Measurements from ENCODE around the gene SMIM32.

Gene SMIM32

DNA sequence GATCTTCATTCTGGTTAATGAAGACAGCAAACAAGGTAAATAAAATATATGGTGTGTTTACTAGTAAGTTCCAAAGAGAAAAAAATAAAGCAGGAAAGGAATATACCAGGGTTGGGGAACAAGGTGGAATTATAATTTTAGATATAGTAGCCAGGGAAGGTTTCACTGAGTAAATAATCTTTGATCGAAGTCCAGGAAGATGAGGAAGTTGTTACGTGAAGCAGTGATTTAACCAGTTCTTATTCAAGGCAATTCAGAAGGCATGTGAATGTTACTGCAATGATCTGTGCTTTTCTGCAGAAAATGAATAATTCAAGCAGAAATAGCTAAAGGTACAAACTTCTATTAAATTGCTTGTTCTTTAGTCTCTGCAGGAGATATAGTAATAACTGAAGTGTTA is 6.2 kb downstream of the SMIM32 start:
- DNase-seq (ENCODE audit: low read depth in 2 of 2): no peak

DNA sequence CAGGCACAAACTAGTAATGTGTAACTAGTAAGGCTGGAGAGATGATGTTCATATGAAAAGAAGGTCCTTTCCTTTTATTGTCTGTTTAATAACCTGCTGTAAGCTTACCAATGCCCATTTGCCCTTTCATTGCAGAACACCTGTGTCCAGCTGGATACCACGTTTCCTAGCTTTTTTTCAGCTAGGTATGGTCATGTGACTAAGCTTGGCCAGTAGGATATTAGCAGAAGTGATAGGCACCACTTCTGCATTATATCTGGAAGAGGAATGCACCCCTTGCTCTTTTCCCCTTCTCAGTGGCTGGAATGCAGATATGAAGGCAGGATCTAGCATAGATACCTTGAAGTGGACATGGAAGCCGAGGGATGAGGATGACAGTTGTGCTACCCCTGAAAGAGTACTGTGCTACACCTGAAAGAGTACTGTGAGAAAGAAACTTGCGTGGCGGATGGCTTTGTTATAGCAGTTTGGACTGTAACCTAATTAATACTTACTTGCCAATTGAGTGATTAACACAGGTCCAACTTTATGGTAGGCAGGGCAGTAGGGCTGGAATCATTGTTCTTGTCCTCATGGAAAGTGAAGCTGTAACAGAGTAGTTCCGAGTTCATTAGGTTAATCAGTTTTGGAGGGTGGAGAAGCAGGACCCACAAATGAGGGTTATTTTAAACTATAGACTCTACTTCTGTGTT is 6.8 kb downstream of the SMIM32 start:
- DNase-seq (ENCODE audit: low read depth in 2 of 2): no peak

DNA sequence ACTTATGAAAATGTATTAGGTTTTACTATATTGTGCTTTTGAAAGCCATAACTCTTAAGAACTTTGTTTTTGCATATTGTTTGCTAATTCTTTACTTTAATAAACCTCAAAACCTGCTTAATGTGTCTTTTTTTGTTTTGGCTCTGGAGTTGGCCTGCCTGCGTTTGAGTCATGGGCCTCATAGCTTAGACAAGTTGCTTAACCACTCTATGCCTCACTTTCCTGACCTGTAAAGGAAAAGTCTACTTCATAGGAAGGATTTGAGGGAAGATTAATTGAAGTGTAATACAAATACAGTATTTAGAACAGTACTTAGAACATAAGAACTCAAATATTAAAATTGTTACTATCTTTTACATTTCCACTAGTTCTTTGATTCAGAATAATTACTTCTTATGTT is 10.3 kb downstream of the SMIM32 start:
- no peak for DNase-seq (ENCODE audit: low read depth in 2 of 2)

DNA sequence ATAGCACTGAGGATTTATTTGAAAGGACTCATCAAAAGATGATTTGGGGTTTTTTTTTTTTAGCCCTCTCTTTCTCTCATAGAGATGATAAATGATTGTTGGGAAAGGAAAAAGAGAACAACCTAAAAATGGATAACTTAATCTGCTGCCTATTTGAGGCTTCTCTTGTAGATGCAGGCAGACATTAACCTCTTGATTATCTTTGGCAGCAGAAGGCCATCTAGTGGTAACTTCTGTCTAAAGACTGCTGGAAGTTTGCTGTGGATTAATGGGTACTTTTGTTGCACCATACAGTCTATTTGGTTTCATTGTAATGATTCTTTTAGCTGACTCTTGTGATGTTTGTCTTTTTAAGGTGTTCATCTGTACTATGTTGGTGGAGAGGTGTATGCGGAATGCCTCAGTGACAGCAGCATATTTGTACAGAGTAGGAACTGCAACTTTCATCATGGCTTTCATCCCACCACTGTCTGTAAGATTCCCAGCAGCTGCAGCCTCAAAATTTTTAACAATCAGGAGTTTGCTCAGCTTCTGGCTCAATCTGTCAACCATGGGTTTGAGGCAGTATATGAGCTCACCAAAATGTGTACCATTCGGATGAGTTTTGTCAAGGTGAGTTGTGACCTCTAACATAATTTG is 18.8 kb downstream of the SMIM32 start:
- no peak for DNase-seq (ENCODE audit: low read depth in 2 of 2)

DNA sequence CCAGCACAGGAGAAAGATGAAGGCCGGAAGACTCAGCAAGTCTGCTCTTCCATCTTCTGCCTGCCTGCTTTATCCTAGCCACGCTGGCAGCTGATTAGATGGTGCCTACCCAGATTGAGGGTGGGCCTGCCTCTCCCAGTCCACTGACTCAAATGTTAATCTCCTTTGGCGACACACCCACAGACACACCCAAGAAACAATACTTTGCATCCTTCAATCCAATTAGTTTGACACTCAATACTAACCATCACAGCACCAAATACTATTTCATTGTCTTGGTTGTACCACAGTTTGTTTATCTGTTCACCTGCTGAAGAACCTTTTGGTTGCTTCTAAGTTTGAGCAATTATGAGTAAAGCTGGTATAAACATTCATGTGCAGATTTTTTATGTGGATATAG is 23.7 kb downstream of the SMIM32 start:
- no peak for DNase-seq (ENCODE audit: low read depth in 2 of 2)

DNA sequence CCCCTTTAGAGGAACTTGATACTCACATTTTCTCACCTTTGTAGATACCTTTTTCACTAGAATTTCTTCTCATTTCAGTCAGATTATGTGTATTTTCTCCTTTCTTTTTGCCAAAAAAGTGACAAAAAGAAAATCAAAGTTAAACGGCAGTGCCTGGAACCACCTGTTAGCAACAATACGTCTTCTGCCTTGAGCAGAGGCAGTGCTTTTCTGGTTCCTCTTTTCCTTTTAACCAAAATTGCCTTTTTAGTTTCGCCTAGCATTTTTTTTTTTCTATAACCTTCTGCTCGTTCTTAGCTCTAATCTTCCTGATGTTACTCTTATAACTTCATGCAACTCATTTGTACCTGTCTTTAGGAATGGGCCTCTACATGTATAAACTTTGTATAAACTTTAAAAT is 26.1 kb downstream of the SMIM32 start:
- no peak for DNase-seq (ENCODE audit: low read depth in 2 of 2)

DNA sequence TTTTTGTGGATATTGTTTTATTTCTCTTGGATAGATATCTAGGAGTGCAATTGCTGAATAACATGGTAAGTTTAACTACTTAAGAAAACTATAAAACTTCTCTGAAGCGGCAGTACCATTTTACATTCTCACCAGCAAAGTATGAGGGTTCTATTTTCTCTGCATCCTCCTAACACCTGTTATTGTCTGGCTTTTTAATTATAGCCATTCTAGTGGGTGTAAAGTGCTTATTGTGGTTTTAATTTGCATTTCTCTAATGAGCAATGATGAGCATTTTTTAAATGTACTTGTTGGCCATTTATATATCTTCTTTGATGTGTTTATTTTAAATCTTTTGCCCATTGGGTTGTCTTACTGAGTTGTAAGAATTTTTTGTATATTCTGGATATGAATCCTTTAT is 28.7 kb downstream of the SMIM32 start:
- no peak for DNase-seq (ENCODE audit: low read depth in 2 of 2)

DNA sequence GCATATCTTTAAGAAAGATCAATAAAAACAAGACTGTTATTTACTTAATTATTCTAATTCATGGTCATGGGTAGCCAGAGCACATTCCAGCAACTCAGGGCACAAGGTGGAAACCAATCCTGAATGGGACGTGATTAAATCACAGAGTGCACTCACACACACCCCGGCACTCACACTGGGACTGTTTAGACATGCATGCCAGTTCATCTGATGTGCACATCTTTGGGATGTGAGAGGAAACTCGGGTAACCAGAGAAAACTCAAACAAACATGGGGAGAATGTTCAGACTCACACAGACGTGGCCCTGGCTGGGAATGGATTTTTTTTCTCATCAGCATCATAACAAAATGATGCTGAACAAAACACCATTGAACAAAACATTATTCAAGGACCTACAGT is 31.0 kb downstream of the SMIM32 start:
- no peak for DNase-seq (ENCODE audit: low read depth in 2 of 2)

DNA sequence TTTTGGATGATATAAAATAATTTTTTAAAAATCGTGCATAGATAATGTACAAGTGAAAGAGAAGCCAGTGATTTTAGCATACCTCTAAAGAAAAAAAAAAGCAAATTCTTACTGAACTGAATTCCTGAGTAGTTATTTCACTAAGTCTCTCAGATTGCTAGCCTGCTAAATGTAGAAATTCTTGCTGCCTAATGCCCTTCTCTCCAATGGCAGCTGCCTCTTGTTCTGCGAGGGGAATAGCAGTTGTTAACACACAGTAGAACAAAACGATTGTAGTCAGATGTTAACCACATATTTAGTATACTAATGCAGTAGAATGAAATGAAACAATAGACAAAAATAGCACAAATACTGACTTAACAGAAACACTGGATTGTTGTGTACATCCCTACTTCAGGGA is 33.5 kb downstream of the SMIM32 start:
- no peak for DNase-seq (ENCODE audit: low read depth in 2 of 2)

DNA sequence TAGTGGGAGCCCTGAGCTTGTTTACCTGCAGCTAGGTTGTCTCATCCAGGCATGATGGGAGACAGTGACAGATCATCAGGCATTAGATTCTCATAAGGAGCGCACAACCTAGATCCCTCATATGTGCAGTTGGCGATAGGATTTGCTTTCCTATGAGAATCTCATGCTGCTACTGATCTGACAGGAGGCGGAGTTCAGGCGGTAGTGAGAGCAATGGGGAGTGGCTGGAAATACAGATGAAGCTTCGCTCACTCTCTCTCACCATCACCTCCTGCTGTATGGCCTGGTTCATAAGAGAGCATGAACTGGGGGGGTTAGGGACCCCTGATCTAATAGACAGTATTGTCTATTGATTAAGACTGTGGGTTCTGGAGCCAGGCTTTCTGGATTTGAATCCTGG is 35.4 kb downstream of the SMIM32 start:
- DNase-seq (ENCODE audit: low read depth in 2 of 2): no peak

DNA sequence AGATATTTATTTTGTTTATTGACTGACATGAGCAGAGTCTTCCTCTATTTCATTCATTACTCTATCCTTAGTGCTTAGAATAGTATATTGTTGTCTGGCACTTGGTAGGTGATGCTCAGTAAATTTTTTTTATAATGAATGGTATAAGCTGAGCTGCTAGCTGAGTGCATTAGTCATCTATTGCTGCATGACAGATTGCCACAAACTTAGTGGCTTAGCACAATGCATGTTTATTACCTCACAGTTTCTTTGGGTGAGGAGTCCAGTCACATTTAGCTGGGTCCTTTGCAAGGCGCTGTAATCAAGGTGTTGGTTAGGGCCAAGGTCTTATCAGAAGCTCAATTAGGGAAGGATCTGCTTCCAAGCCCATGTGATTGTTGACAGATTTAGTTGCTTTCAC is 37.2 kb downstream of the SMIM32 start:
- no peak for DNase-seq (ENCODE audit: low read depth in 2 of 2)

DNA sequence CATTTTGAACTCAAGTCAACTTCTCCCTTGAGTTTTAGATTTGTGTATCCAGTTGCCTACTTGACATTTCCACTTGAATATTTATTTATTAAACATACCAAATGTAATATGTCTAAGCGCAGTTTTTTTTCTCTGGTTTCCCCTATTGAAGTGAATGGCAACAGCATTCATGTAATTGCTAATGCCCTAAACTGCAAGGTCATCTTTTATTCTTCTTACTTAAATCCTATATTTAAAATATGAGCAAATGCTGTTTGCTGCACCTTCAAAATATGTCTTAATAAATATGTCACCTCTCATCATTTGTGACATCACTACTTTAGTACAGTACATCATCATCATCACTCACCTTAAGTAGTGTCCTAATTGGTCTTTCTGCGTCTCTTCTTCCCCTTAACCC is 37.9 kb downstream of the SMIM32 start:
- no peak for DNase-seq (ENCODE audit: low read depth in 2 of 2)

DNA sequence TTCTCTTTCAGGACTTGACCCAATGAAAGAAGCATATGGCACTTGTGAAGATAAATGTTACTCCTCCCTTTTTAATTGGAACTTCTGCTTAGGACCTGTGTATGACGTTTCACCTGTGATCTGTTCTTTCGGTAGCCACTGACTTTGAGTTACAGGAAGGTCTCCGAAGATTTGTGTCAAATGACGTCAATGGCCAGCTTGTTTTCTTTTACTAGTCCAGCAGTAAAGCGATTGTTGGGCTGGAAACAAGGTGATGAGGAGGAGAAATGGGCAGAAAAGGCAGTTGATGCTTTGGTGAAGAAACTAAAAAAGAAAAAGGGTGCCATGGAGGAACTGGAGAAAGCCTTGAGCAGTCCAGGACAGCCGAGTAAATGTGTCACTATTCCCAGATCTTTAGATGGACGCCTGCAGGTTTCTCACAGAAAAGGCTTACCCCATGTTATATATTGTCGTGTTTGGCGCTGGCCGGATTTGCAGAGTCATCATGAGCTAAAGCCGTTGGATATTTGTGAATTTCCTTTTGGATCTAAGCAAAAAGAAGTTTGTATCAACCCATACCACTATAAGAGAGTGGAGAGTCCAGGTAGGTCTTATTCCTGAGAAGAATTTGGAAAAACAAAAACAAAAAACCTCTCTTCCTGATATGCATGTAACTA is 39.3 kb downstream of the SMIM32 start:
- DNase-seq (ENCODE audit: low read depth in 2 of 2): no peak

DNA sequence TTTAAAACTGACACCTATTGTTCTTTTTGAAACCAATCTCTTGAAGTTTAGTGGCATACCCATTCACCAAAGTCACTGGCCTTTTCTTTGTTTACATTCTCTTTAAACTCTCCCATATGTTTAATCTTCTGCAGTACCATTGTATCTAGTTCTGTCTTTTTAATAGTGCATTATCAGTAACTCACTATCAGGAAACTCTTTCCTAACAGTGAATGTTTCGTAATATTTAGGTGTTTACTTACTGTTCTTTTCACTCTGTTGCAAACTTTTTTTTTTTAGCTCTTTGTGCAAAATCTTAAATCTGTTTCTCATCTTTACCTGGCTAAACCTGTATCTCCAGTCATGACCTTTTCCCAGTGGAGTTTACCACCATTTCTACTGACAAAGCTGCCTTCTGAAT is 43.1 kb downstream of the SMIM32 start:
- DNase-seq (ENCODE audit: low read depth in 2 of 2): no peak

DNA sequence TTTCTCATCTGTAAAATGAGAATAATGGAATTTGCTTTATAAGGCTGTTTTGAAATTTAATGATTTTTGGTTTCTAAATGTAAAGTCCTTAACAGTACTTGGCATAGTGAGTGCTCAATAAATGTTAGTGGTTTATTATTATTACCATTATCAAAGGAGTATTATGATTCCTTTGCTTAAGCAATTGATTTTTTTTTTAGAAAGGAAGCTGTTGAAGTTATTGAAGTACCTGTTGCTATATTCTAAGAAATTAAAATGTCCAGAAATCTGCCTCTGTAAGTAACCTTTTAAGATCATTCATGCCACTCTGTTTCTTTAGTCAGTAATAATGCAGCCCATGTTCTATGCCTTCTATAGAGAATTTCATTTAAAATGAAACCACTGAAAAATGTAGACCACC is 45.3 kb downstream of the SMIM32 start:
- no peak for DNase-seq (ENCODE audit: low read depth in 2 of 2)

DNA sequence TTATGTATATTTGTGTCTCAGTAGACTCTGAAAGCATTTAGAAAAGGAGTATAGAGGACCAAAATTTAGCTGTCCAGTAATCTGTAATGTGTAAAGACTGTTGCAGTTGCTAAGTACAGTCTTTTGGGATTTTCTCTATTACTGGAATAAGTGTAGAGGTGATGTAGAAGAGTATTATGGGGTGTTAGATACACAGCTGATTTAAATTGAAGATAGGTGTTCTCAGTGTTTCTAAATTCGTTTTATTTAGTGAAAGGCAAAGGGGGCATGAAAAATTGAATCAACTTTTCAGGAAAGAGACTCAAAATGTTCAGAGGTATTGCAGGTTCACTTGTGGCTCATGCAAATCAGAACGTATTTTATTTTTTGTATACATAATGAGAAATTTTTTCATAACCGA is 46.8 kb downstream of the SMIM32 start:
- no peak for DNase-seq (ENCODE audit: low read depth in 2 of 2)

DNA sequence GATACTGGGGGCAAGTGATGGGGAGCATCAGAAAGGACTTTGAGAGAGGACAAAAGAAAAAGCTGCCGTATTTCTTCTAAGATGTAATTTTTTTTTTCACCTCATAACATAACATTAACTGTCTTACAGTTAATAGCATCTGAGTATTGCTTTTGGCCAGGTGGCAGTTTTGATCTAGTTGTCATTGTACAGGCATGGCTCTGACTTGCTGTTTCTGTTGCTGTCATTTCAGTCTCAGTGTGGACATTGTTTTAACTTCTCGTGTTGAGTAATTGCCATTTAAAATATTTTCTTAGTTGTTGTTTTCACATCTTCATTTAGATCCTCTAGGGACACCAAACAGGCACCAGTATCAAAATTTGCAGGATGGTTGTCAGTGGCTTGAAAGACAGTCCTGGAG is 47.9 kb downstream of the SMIM32 start:
- no peak for DNase-seq (ENCODE audit: low read depth in 2 of 2)

DNA sequence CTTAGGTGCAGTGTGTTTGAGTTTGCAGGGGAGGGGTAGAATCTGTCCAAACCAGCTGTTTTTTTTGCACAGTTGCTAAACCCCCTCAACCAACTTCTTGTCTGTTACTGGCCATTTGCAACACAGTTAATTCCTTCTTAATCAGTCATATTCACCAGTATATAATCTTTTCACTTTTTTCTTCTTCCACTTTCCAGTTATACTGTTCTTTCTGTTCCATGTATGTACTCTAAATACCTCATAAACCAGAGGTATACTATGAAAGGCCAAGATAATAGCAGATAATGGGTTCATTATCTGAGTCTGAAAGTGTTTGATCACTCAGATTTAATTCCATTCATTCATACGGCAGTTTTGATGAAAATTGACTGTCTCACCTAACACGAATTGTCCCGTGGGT is 49.2 kb downstream of the SMIM32 start:
- DNase-seq (ENCODE audit: low read depth in 2 of 2): no peak

DNA sequence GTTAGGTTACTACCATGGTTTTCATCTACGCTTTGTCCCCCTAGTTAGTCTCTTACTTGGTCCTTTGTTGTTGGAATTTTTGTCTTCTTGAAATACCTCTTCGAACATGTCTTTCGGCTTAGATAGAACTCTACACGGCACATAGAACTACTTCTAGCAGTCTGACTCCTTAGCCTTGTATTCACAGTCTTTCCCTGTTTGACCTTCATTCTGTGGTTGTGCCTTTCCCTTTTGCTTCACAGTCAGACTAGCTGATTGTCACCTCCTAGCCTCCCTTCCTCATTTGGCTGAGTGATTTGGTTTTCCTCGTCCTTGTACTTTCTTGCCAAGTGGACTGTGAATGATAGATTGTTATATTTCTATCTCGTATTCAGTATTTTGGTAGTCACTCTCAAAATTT is 49.6 kb downstream of the SMIM32 start:
- no peak for DNase-seq (ENCODE audit: low read depth in 2 of 2)

DNA sequence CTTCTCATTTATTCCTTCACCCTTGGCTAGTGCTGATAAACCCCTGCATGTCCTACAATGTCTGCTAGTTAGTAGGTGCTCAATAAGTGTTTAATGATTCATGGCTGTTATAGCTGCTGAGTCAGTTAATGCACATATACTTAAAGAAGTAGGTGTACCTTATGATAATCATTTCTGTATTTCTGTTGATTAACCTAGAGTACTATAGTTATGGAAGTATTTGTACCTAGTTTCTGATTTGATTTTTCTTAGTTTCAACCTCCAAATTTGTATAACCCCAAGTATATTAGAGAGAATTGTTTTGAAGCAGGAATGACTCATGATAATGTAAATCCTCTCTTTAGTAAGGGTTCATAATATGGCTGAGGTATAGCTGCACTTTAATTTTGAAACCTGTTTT is 51.4 kb downstream of the SMIM32 start:
- DNase-seq (ENCODE audit: low read depth in 2 of 2): no peak
